Stimulated activated CD8-positive, alpha-beta memory T cell treated with anti-CD3 and anti-CD28 coated beads, Interleukin-2, amount 100 ng/mL, for 48 hours (primary cell): ENCODE measurements around the gene SCRN3.
"Not testable (repeated sequence)": the region's sequence is repeated elsewhere in the genome, so short reads cannot be mapped to it uniquely, and the experiment has no call there.

Source experiments
- DNase-seq, 2 donors: peaks; one replicate each; pipeline ENCODE4 v3.0.0-alpha.2; 2020; ENCODE audit warnings: low read depth in 2 of 2

Gene SCRN3, protein sequence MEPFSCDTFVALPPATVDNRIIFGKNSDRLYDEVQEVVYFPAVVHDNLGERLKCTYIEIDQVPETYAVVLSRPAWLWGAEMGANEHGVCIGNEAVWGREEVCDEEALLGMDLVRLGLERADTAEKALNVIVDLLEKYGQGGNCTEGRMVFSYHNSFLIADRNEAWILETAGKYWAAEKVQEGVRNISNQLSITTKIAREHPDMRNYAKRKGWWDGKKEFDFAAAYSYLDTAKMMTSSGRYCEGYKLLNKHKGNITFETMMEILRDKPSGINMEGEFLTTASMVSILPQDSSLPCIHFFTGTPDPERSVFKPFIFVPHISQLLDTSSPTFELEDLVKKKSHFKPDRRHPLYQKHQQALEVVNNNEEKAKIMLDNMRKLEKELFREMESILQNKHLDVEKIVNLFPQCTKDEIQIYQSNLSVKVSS

DNA sequence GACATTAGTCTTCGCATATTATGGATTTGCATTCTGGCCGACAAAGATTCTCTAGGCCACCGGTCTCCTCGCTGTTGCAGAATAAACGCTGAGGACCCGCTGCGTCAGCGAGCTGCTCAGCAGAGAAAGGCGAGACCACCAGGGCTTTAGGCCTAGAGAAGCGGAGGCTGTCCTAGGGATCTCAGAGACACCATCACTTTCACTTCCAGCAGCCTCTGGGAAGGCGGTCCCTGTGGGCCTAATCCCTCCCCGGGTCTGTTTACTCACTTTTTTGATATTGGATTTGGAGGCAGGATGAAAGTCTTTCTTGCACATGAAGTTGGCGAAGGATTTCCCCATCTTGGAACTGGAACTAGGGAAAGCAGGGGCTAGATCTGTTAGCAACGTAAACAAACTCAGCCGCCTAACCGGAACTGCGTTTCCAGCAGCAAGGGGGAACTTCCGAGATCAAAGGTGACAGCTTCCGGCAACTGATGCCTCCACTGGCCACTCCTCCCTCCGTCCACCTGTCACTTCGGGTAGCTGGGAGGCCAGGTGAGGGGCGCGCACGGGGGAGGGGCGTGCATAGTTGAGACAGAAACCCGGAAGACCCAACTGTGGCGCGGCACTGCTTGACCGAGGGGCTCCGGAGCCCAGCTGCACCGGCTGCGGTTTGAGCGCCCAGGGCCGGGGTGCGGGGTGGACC, at the start of gene SCRN3:
TSS of gene SCRN3 (plus strand) at position 447 of the 685 bp plus-strand sequence. CDS start 2,554 bp downstream, outside the sequence.
- DNase-seq: peak; percentile 33 to 63

DNA sequence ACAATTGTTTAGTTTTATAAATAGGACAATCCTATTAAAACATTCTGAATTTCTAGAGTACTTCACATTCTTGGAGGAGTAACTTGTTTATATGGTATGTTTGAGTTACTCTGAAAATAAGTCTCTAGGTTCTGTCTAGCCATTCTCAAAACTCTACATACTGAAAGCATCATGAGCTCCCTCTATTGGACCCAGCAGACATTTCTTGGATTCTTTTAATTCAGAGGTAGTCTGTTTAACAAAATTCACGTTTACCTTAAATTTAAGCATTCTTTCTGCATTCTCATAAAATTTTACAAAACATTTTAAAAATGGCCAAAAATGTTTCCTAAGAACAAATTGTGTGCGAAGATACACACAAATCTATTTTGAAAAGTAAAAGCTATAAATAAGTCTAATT, 45.5 kb upstream of the SCRN3 start:
- DNase-seq: no peak

DNA sequence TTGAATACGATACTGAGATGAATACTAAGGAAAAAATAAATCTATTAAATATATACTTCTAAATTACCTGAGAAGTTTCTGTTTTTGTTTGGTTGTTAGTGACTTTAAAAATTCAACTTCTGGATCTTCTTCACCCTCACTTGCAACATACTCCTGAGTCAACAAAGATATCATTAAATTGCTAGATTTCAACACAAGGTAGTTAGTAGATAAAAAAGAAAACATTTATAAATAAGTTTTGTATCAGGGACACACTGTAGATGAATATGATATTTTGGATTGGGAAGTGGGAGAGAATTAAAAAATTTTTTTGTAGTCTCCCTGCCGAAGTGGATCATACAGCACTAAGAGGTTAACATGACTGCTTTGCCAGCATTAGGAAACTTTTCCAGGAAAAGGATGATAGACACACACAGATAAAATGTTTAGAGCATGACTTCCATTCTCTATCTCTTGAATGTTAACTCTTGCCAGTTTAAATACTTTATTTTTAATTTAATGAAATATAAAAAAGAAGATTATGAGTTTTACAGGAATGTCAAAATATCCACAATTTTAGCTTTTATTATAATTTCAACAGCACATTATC, 44.8 kb upstream of the SCRN3 start:
- no peak for DNase-seq

DNA sequence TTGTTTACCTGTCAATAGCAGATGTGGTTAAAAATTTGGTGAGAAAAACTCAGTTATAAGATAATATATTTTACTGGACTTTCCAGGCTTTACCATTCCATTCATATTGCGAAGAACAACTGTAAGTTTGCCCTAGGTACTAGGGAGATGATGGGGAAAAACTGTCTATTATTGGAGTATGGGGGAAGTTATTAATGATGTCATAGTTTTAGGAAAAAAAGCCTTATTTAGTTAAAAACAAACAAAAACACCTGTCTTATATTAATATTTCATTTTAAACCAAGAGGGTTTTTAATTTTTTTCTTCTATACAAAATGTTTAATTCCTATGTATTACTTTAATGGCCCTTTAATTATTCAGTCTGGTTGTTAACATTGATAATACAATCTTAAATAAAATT, 42.5 kb upstream of the SCRN3 start:
- DNase-seq: no peak

DNA sequence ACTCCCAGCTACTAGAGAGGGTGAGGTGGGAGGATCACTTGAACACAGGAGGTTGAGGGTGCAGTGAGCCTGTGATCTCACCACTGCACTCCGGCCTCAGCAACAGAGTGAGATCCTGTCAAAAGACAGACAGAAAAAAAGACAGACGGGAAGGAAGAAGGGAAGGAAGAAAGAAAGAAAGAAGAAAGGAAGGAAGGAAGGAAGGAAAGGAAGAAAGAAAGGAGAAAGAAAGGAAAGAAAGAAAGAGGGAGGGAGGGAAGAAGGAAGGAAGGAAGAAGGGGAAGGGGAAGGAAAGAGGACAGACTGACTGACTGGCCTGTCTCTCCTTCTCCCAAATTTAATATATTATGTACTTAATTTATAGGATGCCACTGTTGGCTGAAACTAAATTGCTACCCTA, 39.2 kb upstream of the SCRN3 start:
- DNase-seq: no peak

DNA sequence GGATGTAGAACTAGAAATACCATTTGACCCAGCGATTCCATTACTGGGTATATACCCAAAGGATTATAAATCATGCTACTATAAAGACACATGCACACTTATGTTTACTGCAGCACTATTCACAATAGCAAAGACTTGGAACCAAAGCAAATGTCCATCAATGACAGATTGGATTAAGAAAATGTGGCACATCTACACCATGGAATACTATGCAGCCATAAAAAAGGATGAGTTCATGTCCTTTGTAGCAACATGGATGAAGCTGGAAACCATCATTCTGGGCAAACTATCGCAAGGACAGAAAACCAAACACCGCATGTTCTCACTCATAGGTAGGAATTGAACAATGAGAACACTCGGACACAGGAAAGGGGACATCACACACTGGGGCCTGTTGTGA, 35.9 kb upstream of the SCRN3 start:
- not testable (repeated sequence) for DNase-seq

DNA sequence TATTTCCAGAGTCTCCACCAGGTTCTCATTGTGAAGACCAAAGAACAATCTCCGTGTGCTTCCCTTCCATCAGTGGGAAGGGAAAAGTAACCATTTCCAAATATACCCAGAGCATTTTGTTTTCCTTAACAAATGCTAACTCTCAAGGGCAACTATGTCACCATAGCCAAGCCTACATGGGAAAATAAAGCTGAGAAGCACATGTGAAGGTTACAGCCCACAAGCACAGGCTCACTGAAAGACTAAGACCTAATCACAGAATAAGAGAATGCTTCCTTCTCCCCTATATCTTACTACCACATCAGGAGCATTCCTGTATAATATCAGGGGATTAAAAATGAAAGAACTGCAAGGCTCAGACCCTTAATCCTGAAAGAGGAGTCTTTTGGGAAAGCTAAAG, 32.6 kb upstream of the SCRN3 start:
- no peak for DNase-seq

DNA sequence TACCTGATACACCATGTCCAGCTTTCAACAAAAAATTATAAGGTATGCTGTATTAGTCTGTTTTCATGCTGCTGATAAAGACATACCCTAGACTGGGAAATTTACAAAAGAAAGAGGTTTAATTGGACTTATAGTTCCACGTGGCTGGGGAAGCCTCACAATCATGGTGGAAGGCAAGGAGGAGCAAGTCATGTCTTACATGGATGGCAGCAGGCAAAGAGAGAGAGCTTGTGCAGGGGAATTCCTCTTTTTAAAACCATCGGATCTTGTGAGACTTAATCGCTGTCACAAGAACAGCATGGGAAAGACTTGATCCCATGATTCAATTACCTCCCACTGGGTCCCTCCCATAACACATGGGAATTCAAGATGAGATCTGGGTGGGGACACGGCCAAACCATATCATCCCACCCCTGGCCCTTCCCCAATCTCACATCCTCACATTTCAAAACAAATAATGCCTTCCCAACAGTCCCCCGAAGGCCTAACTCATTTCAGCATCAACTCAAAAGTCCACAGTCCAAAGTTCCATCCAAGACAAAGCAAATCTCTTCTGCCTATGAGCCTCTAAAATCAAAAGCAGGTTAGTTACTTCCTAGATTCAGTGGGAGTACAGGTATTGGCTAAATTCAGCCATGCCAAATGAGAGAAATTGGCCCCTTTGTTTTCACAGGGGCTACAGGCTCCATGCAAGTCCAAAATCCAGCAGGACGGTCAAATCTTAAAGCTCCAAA, 31.9 kb upstream of the SCRN3 start:
- not testable (repeated sequence) for DNase-seq

DNA sequence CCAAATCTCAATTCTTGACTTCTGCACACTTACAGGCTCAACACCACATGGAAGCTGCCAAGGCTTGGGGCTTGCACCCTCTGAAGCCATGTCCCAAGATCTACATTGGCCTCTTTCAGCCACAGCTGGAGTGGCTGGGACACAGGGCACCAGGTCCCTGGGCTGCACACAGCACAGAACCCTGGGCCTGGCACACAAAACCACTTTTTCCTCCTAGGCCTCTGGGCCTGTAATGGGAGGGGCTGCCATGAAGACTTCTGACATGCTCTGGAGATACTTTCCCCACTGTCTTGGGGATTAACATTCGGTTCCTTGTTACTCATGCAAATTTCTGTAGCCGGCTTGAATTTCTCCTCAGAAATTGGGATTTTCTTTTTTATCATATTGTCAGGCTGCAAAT, 30.9 kb upstream of the SCRN3 start:
- DNase-seq: no peak

DNA sequence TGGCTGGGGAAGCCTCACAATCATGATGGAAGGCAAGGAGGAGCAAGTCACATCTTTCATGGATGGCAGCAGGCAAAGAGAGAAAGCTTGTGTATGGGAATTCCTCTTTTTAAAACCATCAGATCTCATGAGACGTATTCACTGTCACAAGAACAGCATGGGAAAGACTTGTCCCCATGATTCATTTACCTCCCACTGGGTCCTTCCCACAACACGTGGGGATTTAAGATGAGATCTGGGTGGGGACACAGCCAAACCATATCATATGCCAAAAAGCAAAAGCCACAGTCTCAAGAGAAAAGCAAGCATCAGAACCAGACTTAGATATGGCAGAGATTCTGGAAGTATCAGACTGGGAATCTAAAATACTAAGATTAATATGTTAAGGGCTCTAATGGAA, 30.0 kb upstream of the SCRN3 start:
- DNase-seq: no peak

DNA sequence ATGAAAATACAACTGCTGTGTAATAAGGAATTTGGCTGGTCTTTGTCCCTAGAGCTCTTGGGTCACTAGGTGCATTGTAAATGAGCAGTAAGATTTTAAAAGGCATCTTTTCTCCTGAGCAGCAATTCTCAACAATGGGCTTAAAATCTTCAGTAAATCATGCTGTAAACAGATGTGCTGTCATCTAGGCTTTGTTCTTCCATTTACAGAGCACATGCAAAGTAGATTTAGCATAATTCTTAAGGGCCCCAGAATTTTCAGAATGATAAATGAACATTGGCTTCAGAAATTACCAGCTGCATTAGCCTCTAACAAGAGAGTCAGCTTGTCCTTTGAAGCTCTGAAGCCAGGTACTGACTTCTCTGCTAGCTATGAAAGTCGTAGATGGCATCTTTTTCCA, 26.8 kb upstream of the SCRN3 start:
- DNase-seq: no peak

DNA sequence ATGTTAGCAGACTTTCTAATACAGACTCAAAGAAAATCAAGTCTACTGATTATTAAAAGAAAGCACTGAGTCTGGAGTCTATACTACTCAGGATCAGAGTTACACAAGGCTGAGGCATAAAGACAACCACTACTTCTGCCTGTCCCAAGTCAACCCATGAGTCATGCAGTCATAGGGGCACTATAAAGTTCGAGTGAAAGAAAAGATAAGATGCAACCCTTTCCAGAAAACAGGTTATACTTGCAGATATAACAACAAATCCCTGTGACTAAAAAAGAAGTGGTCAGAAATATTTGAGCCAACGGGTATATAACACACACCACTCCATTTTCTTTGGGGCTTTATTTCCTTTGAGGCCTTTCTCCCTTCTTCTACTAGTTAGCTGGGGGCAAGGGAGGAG, 18.6 kb upstream of the SCRN3 start:
- DNase-seq: no peak

DNA sequence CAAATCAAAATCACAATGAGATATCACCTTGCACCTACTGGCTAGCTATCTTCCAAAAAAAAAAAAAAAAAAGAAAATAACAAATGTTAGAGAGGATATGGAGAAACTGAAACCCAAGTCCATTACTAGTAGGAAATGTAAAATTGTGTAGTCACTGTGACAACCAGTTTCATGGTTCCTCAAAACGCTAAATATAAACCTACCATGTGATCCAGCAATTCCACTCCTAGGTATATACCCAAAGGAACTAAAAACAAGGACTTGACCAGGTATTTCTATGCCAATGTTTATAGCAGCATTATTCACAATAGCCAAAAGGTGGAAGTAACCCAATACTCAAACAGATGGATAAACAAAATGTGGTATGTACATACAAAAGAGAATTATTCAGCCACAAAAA, 11.7 kb upstream of the SCRN3 start:
- no peak for DNase-seq

DNA sequence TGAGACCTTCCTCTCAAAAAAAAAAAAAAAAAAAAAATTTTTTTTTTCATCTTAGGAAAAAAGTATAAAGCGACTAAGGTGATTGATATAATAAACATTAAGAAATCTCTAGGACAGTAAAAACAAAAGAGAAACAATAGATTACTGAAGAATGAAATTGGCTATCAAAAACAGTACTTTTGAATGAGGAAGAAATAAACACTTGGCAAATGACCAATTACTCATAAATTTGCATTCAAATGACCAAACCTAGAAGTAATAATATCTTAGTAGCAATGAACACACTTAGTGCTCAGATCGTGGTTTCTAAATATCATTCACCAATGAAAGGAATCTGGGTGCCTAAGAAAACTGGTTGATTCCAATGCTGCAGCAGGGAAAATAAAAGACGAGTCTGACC, 10.3 kb upstream of the SCRN3 start:
- DNase-seq: no peak

DNA sequence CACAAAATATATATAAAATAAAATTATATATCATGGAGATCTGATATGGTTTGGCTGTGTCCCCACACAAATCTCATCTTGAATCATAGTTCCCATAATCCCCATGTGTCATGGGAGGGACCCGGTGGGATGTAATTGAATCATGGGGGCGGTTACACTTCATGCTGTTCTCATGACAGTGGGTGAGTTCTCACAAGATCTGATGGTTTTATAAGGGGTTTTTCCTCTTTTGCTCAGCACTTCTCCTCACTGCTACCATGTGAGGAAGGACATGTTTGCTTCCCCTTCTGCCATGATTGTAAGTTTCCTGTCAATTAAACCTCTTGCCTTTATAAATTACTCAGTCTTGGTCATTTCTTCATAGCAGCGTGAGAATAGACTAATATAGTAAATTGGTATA, 6.8 kb upstream of the SCRN3 start:
- DNase-seq: not testable (repeated sequence)

DNA sequence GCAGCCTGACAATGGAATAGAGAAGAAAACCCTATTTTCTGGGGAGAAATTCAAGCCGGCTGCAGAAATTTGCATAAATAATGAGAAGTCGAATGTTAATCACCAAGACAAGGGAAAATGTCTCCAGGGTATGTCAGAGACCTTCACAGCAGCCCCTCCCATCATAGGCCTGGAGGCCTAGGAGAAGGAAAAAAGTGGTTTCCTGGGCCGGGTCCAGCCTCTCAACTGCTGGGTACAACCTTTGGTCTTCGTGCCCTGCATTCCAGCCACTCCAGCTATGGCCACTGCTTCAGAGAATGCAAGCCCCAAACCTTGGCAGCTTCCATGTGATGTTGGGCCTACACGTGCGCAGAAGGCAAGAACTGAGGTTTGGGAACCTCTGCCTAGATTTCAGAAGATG, 6.0 kb upstream of the SCRN3 start:
- DNase-seq: no peak

DNA sequence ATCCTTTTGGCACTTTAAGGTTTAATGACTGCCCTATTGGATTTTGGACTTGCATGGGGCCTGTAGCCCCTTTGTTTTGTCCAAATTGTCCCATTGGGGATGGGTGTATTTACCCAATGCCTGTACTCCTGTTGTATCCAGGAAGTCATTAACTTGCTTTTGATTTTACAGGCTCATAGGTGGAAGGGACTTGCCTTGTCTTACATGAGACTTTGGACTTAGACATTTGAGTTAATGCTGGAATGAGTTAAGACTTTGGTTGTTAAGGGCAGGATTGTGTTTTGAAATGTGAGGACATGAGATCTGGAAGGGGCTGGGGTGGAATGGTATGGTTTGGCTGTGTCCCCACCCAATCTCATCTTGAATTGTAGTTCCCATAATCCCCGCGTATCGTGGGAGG, 5.2 kb upstream of the SCRN3 start:
- not testable (repeated sequence) for DNase-seq

DNA sequence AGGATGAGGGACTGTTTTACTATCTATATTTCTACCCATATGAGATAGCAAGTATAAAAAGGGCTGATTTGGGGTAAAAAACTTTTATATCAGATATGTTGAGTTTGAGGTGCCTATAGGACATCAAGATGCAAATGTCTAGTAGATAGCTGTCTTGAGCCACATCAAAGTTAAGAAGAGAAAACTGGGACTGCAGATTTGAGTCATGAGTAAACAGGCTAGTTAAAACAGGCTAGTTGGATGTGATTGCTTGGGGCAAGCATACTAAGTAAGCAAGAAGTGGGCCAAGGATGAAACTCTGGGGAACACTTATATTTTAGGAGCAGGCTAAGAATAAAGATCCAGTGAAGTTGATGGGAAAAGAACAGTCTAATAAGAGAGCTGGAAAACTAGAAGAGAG, 2.8 kb upstream of the SCRN3 start:
- no peak for DNase-seq

DNA sequence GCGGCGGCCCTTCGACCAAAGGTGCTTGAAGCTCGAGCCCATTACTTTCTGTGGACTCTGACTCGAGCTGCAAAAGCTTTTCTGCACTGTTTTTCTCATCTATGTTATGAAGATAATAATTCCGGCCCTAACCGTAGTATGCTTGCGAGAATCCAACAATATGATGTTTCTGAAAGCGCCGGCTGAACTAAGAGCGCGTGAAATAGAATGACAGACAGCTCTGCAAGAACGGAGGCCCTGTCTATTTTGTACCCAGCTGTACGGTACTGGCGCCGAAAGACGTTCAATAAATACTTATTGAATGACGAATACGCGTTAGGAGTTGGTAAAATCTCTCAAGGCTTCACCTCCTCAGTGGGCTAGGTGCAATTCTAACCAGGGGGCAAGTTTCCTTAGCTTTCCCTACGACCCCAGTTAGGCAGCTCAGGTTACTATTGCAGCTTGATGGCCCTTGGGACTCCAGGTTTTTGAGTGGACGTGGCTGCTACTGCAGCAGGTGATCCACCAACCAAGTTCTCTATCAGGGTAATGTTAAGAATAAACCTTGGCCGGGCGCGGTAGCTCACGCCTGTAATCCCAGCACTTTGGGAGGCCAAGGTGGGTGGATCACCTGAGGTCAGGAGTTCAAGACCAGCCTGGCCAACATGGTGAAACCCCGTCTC, 570 bp downstream of the SCRN3 start:
- no peak for DNase-seq

DNA sequence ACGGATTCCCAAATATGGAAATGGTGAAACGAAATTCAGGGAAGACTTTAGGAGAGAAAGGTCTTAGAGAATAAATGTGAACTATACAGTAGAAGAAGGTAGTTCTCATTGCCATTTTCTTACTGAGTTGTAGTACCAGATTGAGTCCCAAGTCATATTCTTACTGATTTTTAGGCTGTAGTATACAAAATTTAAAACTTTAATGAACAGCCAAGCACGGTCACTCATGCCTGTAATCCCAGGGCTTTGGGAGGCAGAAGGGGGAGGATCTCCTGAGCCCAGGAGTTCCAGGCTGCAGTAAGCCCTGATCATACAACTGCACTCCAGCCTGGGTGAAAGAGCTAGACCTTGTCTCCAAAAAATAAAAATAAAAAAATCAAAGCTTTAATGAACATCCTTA, 2.2 kb downstream of the SCRN3 start:
- no peak for DNase-seq

DNA sequence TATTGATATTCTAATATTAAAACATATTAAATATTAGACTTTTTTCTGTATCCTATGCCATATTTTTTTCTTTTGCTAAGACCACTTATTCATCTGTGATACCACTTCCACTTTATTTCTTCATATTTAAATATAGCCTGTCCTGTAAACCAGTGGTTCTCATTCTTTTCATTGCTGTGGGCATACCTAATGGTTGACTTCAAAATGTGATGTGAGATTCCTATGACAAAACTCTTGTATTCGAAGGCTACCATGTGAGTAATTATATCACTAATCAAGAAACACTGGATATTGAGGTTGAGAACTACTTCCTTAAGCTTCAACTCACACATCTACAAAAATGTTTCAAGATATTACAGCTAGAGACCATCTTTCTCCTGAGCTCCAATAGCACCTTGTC, 3.6 kb downstream of the SCRN3 start:
- no peak for DNase-seq

DNA sequence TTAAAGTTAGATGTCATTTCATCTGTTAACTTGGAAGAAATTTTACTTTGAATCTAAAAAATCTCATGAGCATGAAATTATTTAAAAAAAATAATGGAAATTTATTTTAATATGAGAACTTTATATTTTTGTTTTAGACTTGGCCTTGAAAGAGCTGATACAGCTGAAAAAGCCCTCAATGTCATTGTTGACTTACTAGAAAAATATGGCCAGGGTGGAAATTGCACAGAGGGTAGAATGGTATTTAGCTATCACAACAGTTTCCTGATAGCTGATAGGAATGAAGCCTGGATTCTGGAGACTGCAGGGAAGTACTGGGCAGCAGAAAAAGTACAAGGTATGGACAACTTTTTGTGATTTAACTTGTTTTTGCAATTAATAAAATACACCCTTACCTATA, 5.3 kb downstream of the SCRN3 start:
- no peak for DNase-seq
